Tibial nerve (tissue), 4 donors: ENCODE measurements around the gene KLHDC4.

Experiments
- CTCF ChIP-seq, 5 experiments: fragments of 200-600 bp in 3 of 5; fragments of 450-650 bp in 2 of 5; sonication (generic) in 3 of 5; IDR thresholded peaks; one replicate each; pipeline ENCODE4 v1.5.1; 2016 to 2019; ENCODE audit warnings: antibody characterized with exemption in 5 of 5, mild to moderate bottlenecking in 3 of 5, moderate library complexity in 2 of 5
- EP300 ChIP-seq, 2 donors: sonication (generic); formaldehyde crosslinking; IDR thresholded peaks; one replicate each; pipeline ENCODE4 v1.6.1; 2017; ENCODE audit warnings: antibody characterized with exemption in 2 of 2, mild to moderate bottlenecking in 1 of 2

- TF ChIP-seq CTCF (IDR thresholded peaks at IDR 0.05) (no peak), EP300 (IDR thresholded peaks at IDR 0.05) (no peak)
Observed at GRCh38 chr16:87674419-87674818, 91.4 kb downstream of the KLHDC4 start.
